ENCODE measurements around the gene FAM193A. TPM values are rescaled to one million over a fixed set of nuclear protein-coding genes. Genes with fewer than 3 reads are reported as not detected.

FAM193A gene
- total RNA-seq, 4 donors from 2014 or later = 16.7 to 18.9 (median 18.0) TPM

DNA sequence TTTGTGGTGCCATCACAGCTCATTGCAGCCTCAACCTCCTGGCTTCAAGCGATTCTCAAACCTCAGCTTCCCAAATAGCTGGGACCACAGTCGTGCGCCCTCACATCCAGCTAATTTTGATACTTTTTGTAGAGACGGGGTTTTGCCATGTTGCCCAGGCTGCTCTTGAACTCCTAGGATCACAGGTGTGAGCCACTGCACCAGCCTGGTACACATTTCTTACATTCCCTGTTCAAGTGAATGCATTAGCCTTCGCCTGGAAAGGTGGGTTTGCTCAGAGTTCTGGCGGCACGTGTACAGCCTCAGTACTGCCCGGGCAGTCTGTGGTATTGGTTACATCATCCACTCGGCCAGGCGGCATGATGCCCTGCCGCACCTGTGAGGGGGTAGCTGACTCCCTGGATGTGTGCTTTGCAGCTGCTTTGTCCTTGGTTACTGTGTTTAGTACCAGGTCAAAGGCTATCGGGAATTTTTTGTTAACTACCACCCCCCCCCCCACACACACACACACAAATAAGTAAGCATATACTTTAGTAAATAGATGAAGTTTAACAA, 162.6 kb downstream of the FAM193A start:
- no peaks in the 10 kb centered on the region for H3K4me1 ChIP-seq
- in situ Hi-C loops (cut with MboI; ENCODE audit: low sequenced_read_pairs in 4 of 4) = no loop called here
- DNase-seq (no peak), ATAC-seq (no peak)
- no peak overlapping the region for H3K4me3 ChIP-seq
- intact Hi-C loops (cut with DNase I; ENCODE audit: low total_unique reads) = no loop called here
- H3K36me3 ChIP-seq = peaks cover 0 to 98% of the 10 kb centered on the region in 2 donors
- TF ChIP-seq POLR2A (IDR thresholded peaks at IDR 0.05) = no peak
- TF ChIP-seq, protein P1, sequence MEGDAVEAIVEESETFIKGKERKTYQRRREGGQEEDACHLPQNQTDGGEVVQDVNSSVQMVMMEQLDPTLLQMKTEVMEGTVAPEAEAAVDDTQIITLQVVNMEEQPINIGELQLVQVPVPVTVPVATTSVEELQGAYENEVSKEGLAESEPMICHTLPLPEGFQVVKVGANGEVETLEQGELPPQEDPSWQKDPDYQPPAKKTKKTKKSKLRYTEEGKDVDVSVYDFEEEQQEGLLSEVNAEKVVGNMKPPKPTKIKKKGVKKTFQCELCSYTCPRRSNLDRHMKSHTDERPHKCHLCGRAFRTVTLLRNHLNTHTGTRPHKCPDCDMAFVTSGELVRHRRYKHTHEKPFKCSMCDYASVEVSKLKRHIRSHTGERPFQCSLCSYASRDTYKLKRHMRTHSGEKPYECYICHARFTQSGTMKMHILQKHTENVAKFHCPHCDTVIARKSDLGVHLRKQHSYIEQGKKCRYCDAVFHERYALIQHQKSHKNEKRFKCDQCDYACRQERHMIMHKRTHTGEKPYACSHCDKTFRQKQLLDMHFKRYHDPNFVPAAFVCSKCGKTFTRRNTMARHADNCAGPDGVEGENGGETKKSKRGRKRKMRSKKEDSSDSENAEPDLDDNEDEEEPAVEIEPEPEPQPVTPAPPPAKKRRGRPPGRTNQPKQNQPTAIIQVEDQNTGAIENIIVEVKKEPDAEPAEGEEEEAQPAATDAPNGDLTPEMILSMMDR (IDR thresholded peaks at IDR 0.05 in 4 of 5, conservative IDR thresholded peaks at IDR 0.05 in 1 of 5) = no peak
- no peak overlapping the region for H3K27ac ChIP-seq
- H3K27me3 ChIP-seq = no peaks in the 10 kb centered on the region
- H3K9me3 ChIP-seq = no peaks in the 10 kb centered on the region

DNA sequence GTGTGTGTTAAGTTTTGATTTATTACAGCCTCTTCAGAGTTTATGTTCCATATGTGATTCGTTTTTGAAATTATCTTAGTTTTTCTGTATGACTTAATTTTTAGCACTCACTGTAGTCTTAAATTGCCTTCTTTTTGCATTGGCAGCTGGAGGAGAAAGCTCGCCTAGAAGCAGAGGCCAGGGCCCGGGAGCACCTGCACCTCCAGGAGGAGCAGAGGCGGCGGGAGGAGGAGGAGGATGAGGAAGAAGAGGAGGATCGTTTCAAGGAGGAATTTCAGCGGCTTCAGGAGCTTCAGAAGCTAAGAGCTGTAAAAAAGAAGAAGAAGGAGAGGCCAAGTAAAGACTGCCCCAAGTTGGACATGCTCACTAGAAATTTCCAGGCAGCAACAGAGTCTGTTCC, 163.1 kb downstream of the FAM193A start:
- ATAC-seq = no peak
- DNase-seq = no peak
- no peak overlapping the region for H3K4me3 ChIP-seq
- H3K9me3 ChIP-seq = no peaks in the 10 kb centered on the region
- no peaks in the 10 kb centered on the region for H3K4me1 ChIP-seq
- in situ Hi-C loops (cut with MboI; ENCODE audit: low sequenced_read_pairs in 4 of 4) (no loop called here), intact Hi-C loops (cut with DNase I; ENCODE audit: low total_unique reads) (no loop called here)
- no peak overlapping the region for H3K27ac ChIP-seq
- H3K27me3 ChIP-seq = no peaks in the 10 kb centered on the region
- peaks cover 0 to 98% of the 10 kb centered on the region in 2 donors for H3K36me3 ChIP-seq
- TF ChIP-seq, protein P1 (IDR thresholded peaks at IDR 0.05 in 4 of 5, conservative IDR thresholded peaks at IDR 0.05 in 1 of 5) = no peak
- TF ChIP-seq POLR2A (IDR thresholded peaks at IDR 0.05) = no peak

DNA sequence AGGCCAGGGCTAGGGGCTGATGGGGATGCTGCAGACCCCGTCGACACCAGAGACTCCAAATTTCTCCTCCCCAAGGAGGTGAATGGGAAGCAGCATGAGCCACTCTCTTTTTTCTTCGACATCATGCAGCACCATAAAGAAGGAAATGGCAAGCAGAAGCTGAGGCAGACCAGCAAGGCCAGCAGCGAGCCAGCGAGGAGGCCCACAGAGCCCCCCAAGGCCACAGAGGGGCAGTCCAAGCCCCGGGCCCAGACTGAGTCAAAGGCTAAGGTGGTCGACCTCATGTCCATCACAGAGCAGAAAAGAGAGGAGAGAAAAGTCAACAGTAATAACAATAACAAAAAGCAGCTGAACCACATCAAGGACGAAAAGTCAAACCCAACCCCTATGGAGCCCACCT, 163.6 kb downstream of the FAM193A start:
- in situ Hi-C loops (cut with MboI; ENCODE audit: low sequenced_read_pairs in 4 of 4) = no loop called here
- Histone ChIP-seq H3K27ac (no peak overlapping the region), H3K27me3 (no peaks in the 10 kb centered on the region), H3K4me1 (no peaks in the 10 kb centered on the region), H3K4me3 (no peak overlapping the region), H3K36me3 (peaks cover 0 to 98% of the 10 kb centered on the region in 2 donors), H3K9me3 (no peaks in the 10 kb centered on the region)
- TF ChIP-seq, protein P1 (IDR thresholded peaks at IDR 0.05 in 4 of 5, conservative IDR thresholded peaks at IDR 0.05 in 1 of 5) = no peak
- TF ChIP-seq POLR2A (IDR thresholded peaks at IDR 0.05) = no peak
- ATAC-seq (no peak), DNase-seq (no peak)
- intact Hi-C loops (cut with DNase I; ENCODE audit: low total_unique reads) = no loop called here

DNA sequence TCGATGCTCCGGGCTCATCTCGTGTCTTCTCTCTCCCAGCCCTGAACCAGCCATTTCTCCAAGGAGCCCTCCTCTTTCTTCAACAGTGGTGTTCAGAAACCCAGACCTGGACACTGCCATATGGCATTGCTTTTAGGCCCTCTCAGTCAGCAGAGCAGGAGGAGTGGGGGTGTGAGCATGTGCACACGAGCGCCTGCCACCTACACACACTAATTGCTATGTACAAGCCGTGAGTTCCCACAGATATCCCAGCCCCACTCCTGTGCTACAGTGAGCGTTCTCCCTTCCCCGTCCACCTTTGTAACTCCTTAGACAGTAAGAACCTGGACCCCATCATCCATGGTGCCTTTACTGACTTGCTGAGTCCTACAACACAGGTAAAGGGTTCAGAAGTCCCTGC, 165.9 kb downstream of the FAM193A start:
- Histone ChIP-seq H3K27ac (no peak overlapping the region), H3K9me3 (no peaks in the 10 kb centered on the region), H3K4me1 (no peaks in the 10 kb centered on the region), H3K27me3 (no peaks in the 10 kb centered on the region), H3K4me3 (no peak overlapping the region), H3K36me3 (peaks cover 0 to 76% of the 10 kb centered on the region in 2 donors)
- TF ChIP-seq, protein P1 (IDR thresholded peaks at IDR 0.05 in 4 of 5, conservative IDR thresholded peaks at IDR 0.05 in 1 of 5) = no peak
- TF ChIP-seq POLR2A (IDR thresholded peaks at IDR 0.05) = no peak
- intact Hi-C loops (cut with DNase I; ENCODE audit: low total_unique reads) (no loop called here), in situ Hi-C loops (cut with MboI; ENCODE audit: low sequenced_read_pairs in 4 of 4) (no loop called here)
- DNase-seq (no peak), ATAC-seq (no peak)

DNA sequence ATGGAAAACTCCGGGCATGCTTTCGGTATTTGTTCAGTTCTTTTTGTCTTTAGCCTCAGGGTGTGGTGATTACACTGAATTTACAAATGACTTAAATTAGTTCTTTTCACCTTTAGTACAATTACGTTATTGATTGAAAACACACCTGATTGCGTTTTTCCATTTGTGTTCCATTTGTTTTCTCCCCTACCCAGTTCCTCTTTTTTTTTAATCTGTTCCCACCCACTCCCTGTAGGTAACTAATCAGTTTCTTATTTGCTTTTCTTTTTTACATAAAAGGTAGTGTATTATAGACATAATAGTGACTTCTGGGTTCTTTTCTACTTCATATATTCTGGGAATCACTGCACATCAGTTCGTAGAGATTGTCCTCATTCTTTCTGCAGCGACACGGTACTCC, 166.3 kb downstream of the FAM193A start:
- no peaks in the 10 kb centered on the region for H3K4me1 ChIP-seq
- DNase-seq (no peak), ATAC-seq (no peak)
- no peak overlapping the region for H3K4me3 ChIP-seq
- intact Hi-C loops (cut with DNase I; ENCODE audit: low total_unique reads) (no loop called here), in situ Hi-C loops (cut with MboI; ENCODE audit: low sequenced_read_pairs in 4 of 4) (no loop called here)
- no peaks in the 10 kb centered on the region for H3K27me3 ChIP-seq
- no peaks in the 10 kb centered on the region for H3K9me3 ChIP-seq
- TF ChIP-seq, protein P1 (IDR thresholded peaks at IDR 0.05 in 4 of 5, conservative IDR thresholded peaks at IDR 0.05 in 1 of 5) = no peak
- TF ChIP-seq POLR2A (IDR thresholded peaks at IDR 0.05) = no peak
- H3K27ac ChIP-seq = no peak overlapping the region
- peaks cover 0 to 73% of the 10 kb centered on the region in 2 donors for H3K36me3 ChIP-seq

All from gastrocnemius medialis (tissue), 4 donors.